Neural cell (in vitro differentiated cells): ENCODE data around the gene CAP2. TPM values are rescaled to one million over a fixed set of nuclear protein-coding genes. Genes with fewer than 3 reads are reported as not detected.

ENCODE experiments used
- H2AFZ ChIP-seq: fragments of 200-600, 300-800 bp; sonication (generic), shearing (Covaris generic); 2 replicates; pipeline ENCODE4 v1.6.0; 2014; ENCODE audit warnings: low read depth, mild to moderate bottlenecking, antibody characterized with exemption, low read length, moderate library complexity
- H3F3A ChIP-seq: fragments of 200-600 bp; shearing (Covaris generic); 2 replicates; pipeline ENCODE4 v1.6.1; 2016; ENCODE audit warnings: mild to moderate bottlenecking, moderate library complexity, mixed read lengths, antibody characterized with exemption, low read length; ENCODE audit not compliant: insufficient read depth, poor library complexity, severe bottlenecking
- H3K27ac ChIP-seq: fragments of 200-600, 300-800 bp; sonication (generic), shearing (Covaris generic); 2 replicates; pipeline ENCODE4 v1.5.1; 2014; ENCODE audit warnings: mild to moderate bottlenecking, low read length, moderate library complexity
- H3K27me3 ChIP-seq: fragments of 300-800, 200-600 bp; sonication (generic), shearing (Covaris generic); 2 replicates; pipeline ENCODE4 v1.6.0; 2014; ENCODE audit warnings: mild to moderate bottlenecking, low read depth, low read length, moderate library complexity; ENCODE audit not compliant: insufficient read depth
- H3K36me3 ChIP-seq: fragments of 300-800, 200-600 bp; sonication (generic), shearing (Covaris generic); 2 replicates; pipeline ENCODE4 v1.5.1; 2014; ENCODE audit warnings: mild to moderate bottlenecking, antibody characterized with exemption, low read length, moderate library complexity; ENCODE audit not compliant: insufficient read depth
- H3K4me2 ChIP-seq: fragments of 300-800, 200-600 bp; sonication (generic), shearing (Covaris generic); 2 replicates; pipeline ENCODE4 v1.6.0; 2014; ENCODE audit warnings: mild to moderate bottlenecking, low read length
- H3K4me3 ChIP-seq: fragments of 300-800, 200-600 bp; sonication (generic), shearing (Covaris generic); 2 replicates; pipeline ENCODE4 v1.5.1; 2014; ENCODE audit warnings: mild to moderate bottlenecking, low read length, moderate library complexity
- H3K79me2 ChIP-seq: fragments of 200-600 bp; shearing (Covaris generic); replicated peaks from 2 replicates; pipeline ENCODE4 v1.6.0; 2014; ENCODE audit warnings: mild to moderate bottlenecking, low read length, moderate library complexity; ENCODE audit not compliant: insufficient read depth
- H3K9ac ChIP-seq: fragments of 300-800, 200-600 bp; sonication (generic), shearing (Covaris generic); 2 replicates; pipeline ENCODE4 v1.6.1; 2016; ENCODE audit warnings: mild to moderate bottlenecking, low read length, mixed read lengths
- H3K9me2 ChIP-seq: fragments of 200-600 bp; shearing (Covaris generic); 2 replicates; pipeline ENCODE4 v1.6.1; 2016; ENCODE audit warnings: mild to moderate bottlenecking, low read length, mixed read lengths; ENCODE audit not compliant: insufficient read depth
- H3K9me3 ChIP-seq: fragments of 200-600, 300-800 bp; sonication (generic), shearing (Covaris generic); 2 replicates; pipeline ENCODE4 v1.6.1; 2016; ENCODE audit warnings: mild to moderate bottlenecking, mixed run types, low read length, moderate library complexity, mixed read lengths
- H4K20me1 ChIP-seq: fragments of 200-600 bp; shearing (Covaris generic); 2 replicates; pipeline ENCODE4 v1.6.1; 2016; ENCODE audit warnings: mild to moderate bottlenecking, mixed run types; ENCODE audit not compliant: insufficient read depth
- EP300 ChIP-seq: fragments of 450-650 bp; conservative IDR thresholded peaks from 2 replicates; pipeline ENCODE4 v1.6.1; 2014; ENCODE audit warnings: antibody characterized with exemption, mild to moderate bottlenecking, moderate library complexity; ENCODE audit not compliant: poor library complexity, severe bottlenecking
- EZH2 ChIP-seq: fragments of 200-600, 300-800 bp; shearing (Covaris generic), sonication (generic); IDR thresholded peaks from 2 replicates; pipeline ENCODE4 v1.6.1; 2014; ENCODE audit warnings: antibody characterized with exemption, low read length, borderline replicate concordance, mild to moderate bottlenecking; ENCODE audit not compliant: insufficient read depth, poor library complexity, severe bottlenecking
- MXI1 ChIP-seq: fragments of 450-650 bp; conservative IDR thresholded peaks from 2 replicates; pipeline ENCODE4 v1.6.1; 2014; ENCODE audit warnings: antibody characterized with exemption, mild to moderate bottlenecking; ENCODE audit not compliant: poor library complexity, severe bottlenecking
- POLR2AphosphoS5 ChIP-seq: IDR thresholded peaks from 2 replicates; pipeline ENCODE4 v1.6.1; 2012
- RAD21 ChIP-seq: fragments of 450-650 bp; conservative IDR thresholded peaks from 2 replicates; pipeline ENCODE4 v1.6.1; 2014; ENCODE audit warnings: antibody characterized with exemption, mild to moderate bottlenecking, moderate library complexity
- SMC3 ChIP-seq: fragments of 450-650 bp; conservative IDR thresholded peaks from 2 replicates; pipeline ENCODE4 v1.6.1; 2014; ENCODE audit warnings: antibody characterized with exemption, mild to moderate bottlenecking, moderate library complexity; ENCODE audit not compliant: poor library complexity
- TAF1 ChIP-seq: IDR thresholded peaks from 2 replicates; pipeline ENCODE4 v1.6.1; 2012; ENCODE audit warnings: low read depth
- polyA plus RNA-seq: library from polyadenylated mRNA; depleted of rRNA; stranded (reverse); fragments of >200 nt; gene quantifications from 2 replicates; pipeline ENCODE4 v1.2.3, GENCODE V29; 2014
- TF ChIP-seq, protein P1 (sequence below): fragments of 450-650 bp; IDR thresholded peaks from 2 replicates; pipeline ENCODE4 v1.5.1; 2014; ENCODE audit warnings: antibody characterized with exemption, mild to moderate bottlenecking, moderate library complexity; ENCODE audit not compliant: poor library complexity, severe bottlenecking
- TF ChIP-seq, protein P2 (sequence below): IDR thresholded peaks from 2 replicates; pipeline ENCODE4 v1.6.1; 2012; ENCODE audit warnings: borderline replicate concordance

CAP2 gene
- polyA plus RNA-seq, 1 donor from 2014 or later = 13.4 TPM

DNA sequence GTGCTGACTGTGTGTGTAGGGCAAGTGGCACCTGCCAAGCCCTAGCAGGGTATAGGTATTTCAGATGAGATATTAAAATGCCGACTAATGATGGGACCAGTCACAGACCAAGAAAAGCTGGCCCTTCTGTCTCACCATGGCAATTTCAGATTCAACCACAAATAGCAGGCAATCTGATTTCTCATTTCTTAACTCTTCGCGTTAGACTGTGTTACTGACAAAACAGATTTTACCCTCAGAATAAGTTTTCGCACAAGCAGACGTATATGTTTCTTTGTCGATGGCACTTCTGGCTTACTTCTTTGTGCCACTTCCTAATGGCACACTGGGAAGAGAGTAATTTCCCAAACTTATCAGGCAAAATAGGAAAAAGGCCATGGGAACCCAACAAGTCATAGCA lies 58.7 kb downstream of the CAP2 start:
- no peak for TF ChIP-seq TAF1
- TF ChIP-seq POLR2AphosphoS5 = no peak
- TF ChIP-seq, protein P1, sequence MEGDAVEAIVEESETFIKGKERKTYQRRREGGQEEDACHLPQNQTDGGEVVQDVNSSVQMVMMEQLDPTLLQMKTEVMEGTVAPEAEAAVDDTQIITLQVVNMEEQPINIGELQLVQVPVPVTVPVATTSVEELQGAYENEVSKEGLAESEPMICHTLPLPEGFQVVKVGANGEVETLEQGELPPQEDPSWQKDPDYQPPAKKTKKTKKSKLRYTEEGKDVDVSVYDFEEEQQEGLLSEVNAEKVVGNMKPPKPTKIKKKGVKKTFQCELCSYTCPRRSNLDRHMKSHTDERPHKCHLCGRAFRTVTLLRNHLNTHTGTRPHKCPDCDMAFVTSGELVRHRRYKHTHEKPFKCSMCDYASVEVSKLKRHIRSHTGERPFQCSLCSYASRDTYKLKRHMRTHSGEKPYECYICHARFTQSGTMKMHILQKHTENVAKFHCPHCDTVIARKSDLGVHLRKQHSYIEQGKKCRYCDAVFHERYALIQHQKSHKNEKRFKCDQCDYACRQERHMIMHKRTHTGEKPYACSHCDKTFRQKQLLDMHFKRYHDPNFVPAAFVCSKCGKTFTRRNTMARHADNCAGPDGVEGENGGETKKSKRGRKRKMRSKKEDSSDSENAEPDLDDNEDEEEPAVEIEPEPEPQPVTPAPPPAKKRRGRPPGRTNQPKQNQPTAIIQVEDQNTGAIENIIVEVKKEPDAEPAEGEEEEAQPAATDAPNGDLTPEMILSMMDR = no peak
- no peak for TF ChIP-seq EZH2
- no peak for TF ChIP-seq RAD21
- TF ChIP-seq MXI1 = no peak
- Histone ChIP-seq H3K9ac (no peak overlapping the region), H3K79me2 (no peaks in the 10 kb centered on the region), H3K27ac (no peak overlapping the region), H3K4me2 (no peak overlapping the region), H3K9me3 (no peaks in the 10 kb centered on the region), H3K9me2 (no peaks in the 10 kb centered on the region), H2AFZ (no peak overlapping the region), H3K36me3 (no peaks in the 10 kb centered on the region), H3K4me3 (no peak overlapping the region), H4K20me1 (no peaks in the 10 kb centered on the region), H3K27me3 (no peaks in the 10 kb centered on the region), H3F3A (no peaks in the 10 kb centered on the region)

DNA sequence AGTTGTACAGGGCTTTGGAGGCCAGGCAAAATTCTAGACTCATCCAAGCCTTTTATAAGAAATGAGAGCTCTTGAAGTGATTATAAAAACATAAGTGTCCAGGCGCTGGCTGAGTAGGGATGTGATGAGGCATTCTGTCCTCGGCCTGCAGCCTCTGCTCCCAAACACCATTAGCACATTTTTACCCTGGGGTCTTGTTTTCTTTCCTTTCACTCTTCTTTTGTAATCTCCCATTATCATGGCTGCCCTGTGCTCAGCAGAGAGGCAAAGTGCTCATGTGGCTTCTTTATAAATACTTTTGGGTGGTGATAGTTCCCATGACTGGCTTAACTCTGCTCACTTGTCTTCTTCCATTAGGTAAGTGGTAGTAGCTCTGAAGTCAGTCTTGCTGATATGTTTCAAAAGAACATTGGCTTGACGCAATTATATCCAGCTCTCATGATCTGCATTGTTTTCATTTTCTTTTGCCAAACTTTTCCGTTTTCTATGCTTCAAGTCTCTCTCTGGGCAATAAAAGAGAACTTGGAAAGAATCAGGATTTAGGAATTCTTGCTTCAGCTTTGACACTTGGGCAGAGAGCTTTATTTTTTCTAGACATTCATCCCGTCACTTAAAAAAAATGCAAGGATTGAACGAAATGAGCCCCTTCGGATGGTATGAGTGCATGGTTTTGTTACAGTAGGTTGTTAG lies 61.1 kb downstream of the CAP2 start:
- Histone ChIP-seq H3K36me3 (no peaks in the 10 kb centered on the region), H3K4me2 (no peak overlapping the region), H3K9me3 (no peaks in the 10 kb centered on the region), H4K20me1 (no peaks in the 10 kb centered on the region), H3K79me2 (no peaks in the 10 kb centered on the region), H2AFZ (no peak overlapping the region), H3K27me3 (no peaks in the 10 kb centered on the region), H3K9ac (no peak overlapping the region), H3K4me3 (no peak overlapping the region), H3K9me2 (no peaks in the 10 kb centered on the region), H3F3A (no peaks in the 10 kb centered on the region), H3K27ac (no peak overlapping the region)
- no peak for TF ChIP-seq EP300
- no peak for TF ChIP-seq POLR2AphosphoS5
- no peak for TF ChIP-seq EZH2
- TF ChIP-seq, protein P2, sequence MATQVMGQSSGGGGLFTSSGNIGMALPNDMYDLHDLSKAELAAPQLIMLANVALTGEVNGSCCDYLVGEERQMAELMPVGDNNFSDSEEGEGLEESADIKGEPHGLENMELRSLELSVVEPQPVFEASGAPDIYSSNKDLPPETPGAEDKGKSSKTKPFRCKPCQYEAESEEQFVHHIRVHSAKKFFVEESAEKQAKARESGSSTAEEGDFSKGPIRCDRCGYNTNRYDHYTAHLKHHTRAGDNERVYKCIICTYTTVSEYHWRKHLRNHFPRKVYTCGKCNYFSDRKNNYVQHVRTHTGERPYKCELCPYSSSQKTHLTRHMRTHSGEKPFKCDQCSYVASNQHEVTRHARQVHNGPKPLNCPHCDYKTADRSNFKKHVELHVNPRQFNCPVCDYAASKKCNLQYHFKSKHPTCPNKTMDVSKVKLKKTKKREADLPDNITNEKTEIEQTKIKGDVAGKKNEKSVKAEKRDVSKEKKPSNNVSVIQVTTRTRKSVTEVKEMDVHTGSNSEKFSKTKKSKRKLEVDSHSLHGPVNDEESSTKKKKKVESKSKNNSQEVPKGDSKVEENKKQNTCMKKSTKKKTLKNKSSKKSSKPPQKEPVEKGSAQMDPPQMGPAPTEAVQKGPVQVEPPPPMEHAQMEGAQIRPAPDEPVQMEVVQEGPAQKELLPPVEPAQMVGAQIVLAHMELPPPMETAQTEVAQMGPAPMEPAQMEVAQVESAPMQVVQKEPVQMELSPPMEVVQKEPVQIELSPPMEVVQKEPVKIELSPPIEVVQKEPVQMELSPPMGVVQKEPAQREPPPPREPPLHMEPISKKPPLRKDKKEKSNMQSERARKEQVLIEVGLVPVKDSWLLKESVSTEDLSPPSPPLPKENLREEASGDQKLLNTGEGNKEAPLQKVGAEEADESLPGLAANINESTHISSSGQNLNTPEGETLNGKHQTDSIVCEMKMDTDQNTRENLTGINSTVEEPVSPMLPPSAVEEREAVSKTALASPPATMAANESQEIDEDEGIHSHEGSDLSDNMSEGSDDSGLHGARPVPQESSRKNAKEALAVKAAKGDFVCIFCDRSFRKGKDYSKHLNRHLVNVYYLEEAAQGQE = no peak
- no peak for TF ChIP-seq TAF1
- TF ChIP-seq, protein P1 = no peak
- no peak for TF ChIP-seq RAD21
- no peak for TF ChIP-seq MXI1
- no peak for TF ChIP-seq SMC3
